Activated naive CD8-positive, alpha-beta T cell treated with anti-CD3 and anti-CD28 coated beads for 36 hours (primary cell): ENCODE results near the gene PTPDC1. TPM values are rescaled to one million over a fixed set of nuclear protein-coding genes. Genes with fewer than 3 reads are reported as not detected.

ENCODE experiments used
- DNase-seq: peaks from one replicate; pipeline ENCODE4 v3.0.0; 2021
- H3K27ac Mint-ChIP-seq: one replicate; pipeline ENCODE4 v1.8.0; 2022; ENCODE audit warnings: mild to moderate bottlenecking, moderate library complexity, mixed read lengths
- H3K27me3 Mint-ChIP-seq: one replicate; pipeline ENCODE4 v1.8.0; 2022; ENCODE audit warnings: mild to moderate bottlenecking, mixed read lengths
- H3K36me3 Mint-ChIP-seq: one replicate; pipeline ENCODE4 v1.8.0; 2021; ENCODE audit warnings: mild to moderate bottlenecking, mixed read lengths
- H3K4me1 Mint-ChIP-seq: one replicate; pipeline ENCODE4 v1.8.0; 2021; ENCODE audit warnings: mixed read lengths
- H3K4me3 Mint-ChIP-seq: one replicate; pipeline ENCODE4 v1.8.0; 2022; ENCODE audit warnings: mild to moderate bottlenecking, moderate library complexity, mixed read lengths
- H3K9me3 Mint-ChIP-seq: one replicate; pipeline ENCODE4 v1.8.0; 2022; ENCODE audit warnings: mixed read lengths
- total RNA-seq, 2 experiments: library from RNA; stranded (reverse); gene quantifications; one replicate each; pipeline ENCODE4 v1.2.3, GENCODE V29; 2021

The PTPDC1 gene, protein sequence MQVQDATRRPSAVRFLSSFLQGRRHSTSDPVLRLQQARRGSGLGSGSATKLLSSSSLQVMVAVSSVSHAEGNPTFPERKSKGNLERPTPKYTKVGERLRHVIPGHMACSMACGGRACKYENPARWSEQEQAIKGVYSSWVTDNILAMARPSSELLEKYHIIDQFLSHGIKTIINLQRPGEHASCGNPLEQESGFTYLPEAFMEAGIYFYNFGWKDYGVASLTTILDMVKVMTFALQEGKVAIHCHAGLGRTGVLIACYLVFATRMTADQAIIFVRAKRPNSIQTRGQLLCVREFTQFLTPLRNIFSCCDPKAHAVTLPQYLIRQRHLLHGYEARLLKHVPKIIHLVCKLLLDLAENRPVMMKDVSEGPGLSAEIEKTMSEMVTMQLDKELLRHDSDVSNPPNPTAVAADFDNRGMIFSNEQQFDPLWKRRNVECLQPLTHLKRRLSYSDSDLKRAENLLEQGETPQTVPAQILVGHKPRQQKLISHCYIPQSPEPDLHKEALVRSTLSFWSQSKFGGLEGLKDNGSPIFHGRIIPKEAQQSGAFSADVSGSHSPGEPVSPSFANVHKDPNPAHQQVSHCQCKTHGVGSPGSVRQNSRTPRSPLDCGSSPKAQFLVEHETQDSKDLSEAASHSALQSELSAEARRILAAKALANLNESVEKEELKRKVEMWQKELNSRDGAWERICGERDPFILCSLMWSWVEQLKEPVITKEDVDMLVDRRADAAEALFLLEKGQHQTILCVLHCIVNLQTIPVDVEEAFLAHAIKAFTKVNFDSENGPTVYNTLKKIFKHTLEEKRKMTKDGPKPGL
- 1 to 10 TPM; 5.8 to 6.0 TPM for total RNA-seq

DNA sequence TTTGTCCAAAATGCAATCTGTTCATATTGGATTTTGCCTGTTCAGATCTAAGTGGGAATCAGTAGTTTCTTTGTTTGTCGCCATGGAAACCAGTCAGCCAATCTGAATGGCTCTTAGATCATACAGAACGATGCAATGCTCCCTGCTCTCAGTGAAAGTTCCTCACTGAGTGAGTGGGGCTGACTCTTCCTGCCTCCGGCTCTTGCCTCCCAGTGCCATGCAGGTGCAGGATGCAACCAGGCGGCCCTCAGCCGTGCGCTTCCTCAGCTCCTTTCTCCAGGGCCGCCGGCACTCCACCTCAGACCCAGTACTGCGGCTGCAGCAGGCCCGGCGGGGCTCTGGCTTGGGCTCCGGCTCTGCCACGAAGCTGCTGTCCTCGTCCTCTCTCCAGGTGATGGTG lies at the start of gene PTPDC1:
Gene PTPDC1, plus strand, starts transcription at position 151 of the 400 bp plus-strand sequence. Its CDS starts 67 bp downstream, at position 218.
- H3K4me3 Mint-ChIP-seq: no peak within 1 kb of the TSS
- no peak for DNase-seq
- peaks cover 2% of the 10 kb centered on the region for H3K36me3 Mint-ChIP-seq

DNA sequence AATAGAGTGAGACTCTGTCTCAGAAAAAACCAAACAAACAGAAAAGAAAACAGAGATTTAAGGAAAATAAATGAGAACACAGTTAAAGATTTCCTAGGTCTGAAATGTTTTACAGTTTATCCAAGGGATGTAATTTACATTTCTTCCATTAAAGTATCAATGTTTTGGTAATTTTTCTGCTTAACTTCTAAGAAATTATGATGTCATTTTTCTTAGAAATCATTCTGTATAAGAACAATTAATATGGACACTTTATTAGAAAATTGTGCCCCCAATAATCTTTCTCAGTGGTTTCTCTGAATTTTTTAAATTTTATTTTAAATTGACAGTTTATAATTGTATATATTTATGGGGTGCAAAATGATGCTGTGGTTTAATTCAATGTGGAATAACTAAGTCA lies 49.8 kb upstream of the PTPDC1 start:
- Mint-ChIP-seq H3K9me3 (no peaks in the 10 kb centered on the region), H3K4me3 (no peak overlapping the region), H3K4me1 (peaks cover 22% of the 10 kb centered on the region), H3K27me3 (no peaks in the 10 kb centered on the region), H3K27ac (no peak overlapping the region), H3K36me3 (peaks cover 1% of the 10 kb centered on the region)
- DNase-seq: no peak

More for the DNA sequence above, at the start of gene PTPDC1:
- H3K4me1 Mint-ChIP-seq: peaks cover 6% of the 10 kb centered on the region
- no peak within 1 kb of the TSS for H3K27ac Mint-ChIP-seq
- H3K9me3 Mint-ChIP-seq: no peaks in the 10 kb centered on the region
- no peaks in the 10 kb centered on the region for H3K27me3 Mint-ChIP-seq

DNA sequence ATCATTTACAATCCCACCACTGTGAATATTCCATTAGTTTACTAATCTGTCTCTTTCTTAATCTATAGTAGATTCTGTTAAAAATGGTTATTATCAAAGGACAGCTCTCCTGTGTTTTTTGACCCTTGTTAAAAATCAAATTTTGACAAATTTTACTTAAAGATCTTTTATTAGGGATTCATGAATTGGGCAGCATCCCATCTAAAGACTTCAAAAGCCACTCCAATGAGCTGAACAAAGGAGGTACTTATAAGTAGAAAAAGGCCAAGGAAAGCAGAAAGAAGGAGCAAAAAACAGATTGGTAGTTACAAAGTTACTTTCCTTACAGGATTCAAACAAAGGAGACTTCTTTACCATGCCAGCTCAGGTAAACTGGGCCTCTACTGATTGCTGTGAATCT lies 44.5 kb upstream of the PTPDC1 start:
- no peaks in the 10 kb centered on the region for H3K9me3 Mint-ChIP-seq
- no peak for DNase-seq
- no peaks in the 10 kb centered on the region for H3K27me3 Mint-ChIP-seq
- H3K27ac Mint-ChIP-seq: no peak overlapping the region
- peaks cover 4% of the 10 kb centered on the region for H3K4me1 Mint-ChIP-seq
- peaks cover 9% of the 10 kb centered on the region for H3K36me3 Mint-ChIP-seq
- no peak overlapping the region for H3K4me3 Mint-ChIP-seq

DNA sequence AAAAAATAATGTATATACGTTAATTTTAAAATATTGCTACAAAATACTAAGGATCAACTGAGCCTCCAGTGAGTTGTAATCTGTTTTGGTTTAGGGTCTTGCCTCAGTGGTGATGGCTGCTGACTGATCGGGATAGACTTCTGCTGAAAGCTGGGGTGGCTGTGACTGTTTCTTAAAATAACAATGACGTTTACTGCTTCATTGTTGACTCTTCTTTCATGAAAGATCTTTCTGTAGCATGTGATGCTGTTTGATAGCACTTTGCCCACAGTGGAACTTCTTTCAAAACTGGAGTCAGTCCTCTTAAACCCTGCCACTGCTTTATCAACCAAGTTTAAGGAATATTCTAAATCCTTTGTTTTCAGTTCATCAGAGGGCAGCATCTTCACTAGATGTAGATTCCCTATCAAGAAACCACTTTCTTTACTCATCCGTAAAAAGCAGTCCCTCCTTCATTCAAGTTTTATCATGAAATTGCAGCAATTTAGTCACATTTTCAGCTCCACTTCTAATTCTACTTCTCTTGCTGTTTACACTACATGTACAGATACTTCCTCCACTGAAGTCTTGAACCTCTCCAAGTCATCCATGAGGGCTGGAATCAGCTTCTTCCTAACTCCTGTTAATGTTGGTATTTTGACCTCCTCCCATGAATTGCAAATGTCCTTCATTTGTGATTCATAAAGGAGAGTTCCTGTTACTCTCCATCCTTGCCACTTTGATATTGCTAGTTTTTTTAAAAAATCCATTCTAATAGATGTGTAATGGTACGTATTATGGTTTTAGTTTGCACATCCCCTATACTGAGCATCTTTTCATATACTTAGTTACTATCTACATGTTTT lies 41.5 kb upstream of the PTPDC1 start:
- Mint-ChIP-seq H3K27me3 (no peaks in the 10 kb centered on the region), H3K9me3 (no peaks in the 10 kb centered on the region), H3K27ac (no peak overlapping the region), H3K4me1 (no peaks in the 10 kb centered on the region), H3K4me3 (no peak overlapping the region), H3K36me3 (peaks cover 17% of the 10 kb centered on the region)
- DNase-seq: no peak

DNA sequence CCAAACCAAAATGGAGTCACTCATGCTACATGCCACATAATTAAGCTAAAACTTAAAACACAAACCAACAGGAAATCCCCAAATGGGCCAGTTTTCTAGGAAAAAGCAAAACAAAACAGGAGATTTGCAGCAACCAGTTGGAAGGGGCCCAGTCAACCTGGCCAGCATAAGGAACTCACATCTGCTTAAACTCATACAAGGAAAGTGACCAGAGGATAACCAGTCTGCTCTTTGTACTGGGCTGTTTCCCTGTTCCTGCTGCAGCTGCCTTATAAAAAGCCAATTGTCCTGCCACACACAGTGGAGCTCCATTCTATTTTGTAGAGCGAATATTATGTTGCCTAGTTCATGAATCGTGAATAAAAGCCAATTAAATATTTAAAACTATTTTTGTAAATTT lies 29.5 kb upstream of the PTPDC1 start:
- Mint-ChIP-seq H3K36me3 (peaks cover 12% of the 10 kb centered on the region), H3K9me3 (peaks cover 3% of the 10 kb centered on the region), H3K27me3 (no peaks in the 10 kb centered on the region), H3K4me1 (peaks cover 2% of the 10 kb centered on the region), H3K4me3 (no peak overlapping the region), H3K27ac (no peak overlapping the region)
- no peak for DNase-seq

DNA sequence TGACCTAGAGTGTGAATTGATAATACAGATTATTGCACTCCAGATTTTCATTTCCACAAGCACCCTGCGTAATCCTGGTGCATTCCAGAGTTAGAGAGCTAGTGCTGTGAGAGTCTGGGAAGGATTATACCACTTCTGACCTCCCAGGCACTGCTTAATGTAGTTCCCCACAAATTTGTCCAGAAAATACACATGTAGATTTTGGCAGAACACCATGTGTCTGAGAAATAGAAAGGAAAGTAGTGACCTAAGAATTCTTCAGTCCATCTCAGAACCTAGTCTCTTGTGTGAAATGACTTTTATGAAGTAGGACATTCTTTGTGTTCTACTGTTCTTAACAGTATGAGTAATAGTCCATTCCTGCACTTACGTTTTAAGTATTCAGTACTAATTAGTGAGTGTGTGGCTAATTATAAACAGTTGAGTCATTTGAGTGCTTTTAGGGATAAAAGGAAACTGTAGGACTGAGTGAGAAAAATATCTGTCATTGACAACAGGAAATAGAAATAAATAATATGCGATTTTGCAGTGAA lies 27.8 kb upstream of the PTPDC1 start:
- Mint-ChIP-seq H3K27me3 (no peaks in the 10 kb centered on the region), H3K4me3 (no peak overlapping the region), H3K9me3 (peaks cover 6% of the 10 kb centered on the region), H3K36me3 (peaks cover 15% of the 10 kb centered on the region), H3K4me1 (peaks cover 2% of the 10 kb centered on the region), H3K27ac (no peak overlapping the region)
- DNase-seq: no peak

DNA sequence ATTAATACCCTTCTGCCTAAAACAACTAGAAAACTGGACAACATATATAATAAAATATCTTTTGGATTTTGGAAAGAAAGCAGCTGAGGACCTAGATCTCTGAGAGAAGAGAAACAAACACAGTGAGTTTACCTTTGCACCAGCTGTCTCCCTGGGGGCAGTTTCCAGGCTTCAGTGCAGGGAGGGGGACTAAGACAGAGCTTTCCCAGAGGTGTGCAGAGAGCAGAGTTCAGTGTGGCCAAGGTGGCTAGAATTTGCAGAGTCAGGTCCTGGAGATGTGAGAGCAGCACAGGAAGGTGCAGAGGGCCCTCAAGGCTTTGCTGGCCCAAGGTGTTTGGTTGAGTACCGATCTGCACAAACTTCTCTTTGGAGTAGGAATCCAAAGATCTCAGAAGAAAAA lies 26.3 kb upstream of the PTPDC1 start:
- Mint-ChIP-seq H3K36me3 (peaks cover 21% of the 10 kb centered on the region), H3K4me3 (no peak overlapping the region), H3K27me3 (no peaks in the 10 kb centered on the region), H3K9me3 (peaks cover 9% of the 10 kb centered on the region), H3K4me1 (peaks cover 2% of the 10 kb centered on the region), H3K27ac (no peak overlapping the region)
- no peak for DNase-seq

DNA sequence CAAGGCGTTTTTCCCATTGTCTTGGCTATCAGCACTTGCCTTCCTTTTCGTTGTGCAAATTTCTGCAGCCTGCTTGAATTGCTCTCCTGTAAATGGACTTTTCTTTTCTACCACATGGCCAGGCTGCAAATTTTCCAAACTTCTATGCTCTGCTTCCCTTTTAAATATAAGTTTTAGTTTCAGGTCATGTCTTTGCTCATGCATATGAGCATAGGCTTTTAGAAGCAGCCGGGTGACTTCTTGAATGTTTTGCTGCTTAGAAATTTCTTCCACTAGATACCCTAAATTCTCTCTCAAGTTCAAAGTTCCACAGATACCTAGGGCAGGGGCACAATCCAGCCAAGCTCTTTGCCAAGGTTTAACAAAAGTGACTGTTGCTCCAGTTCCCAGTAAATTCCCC lies 22.4 kb upstream of the PTPDC1 start:
- Mint-ChIP-seq H3K4me1 (peaks cover 2% of the 10 kb centered on the region), H3K27ac (no peak overlapping the region)
- no peak for DNase-seq

DNA sequence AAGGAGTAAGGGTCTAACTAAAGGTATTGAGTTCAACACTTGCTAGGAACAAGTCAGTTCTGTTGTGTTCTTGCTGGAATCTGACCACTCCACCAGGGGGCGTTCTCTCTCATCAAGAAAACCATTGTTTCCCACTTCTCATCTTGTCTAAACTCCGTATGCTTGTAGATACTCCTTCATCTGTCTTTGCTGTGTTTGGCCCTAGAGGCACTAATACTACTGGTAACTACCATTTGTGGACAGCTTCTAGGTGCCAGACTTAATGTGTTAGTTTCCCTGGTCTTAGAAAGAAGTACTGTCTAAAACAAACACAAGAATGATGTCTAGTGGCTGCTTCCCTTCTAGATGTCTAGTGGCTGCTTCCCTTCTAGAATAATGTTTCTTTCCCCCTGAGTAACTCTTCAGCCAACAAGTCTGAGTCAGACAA lies 18.7 kb upstream of the PTPDC1 start:
- no peak overlapping the region for H3K27ac Mint-ChIP-seq
- peak; percentile 54 for DNase-seq
- no peaks in the 10 kb centered on the region for H3K27me3 Mint-ChIP-seq
- no peak overlapping the region for H3K4me3 Mint-ChIP-seq
- H3K36me3 Mint-ChIP-seq: peaks cover 9% of the 10 kb centered on the region
- H3K4me1 Mint-ChIP-seq: peaks cover 2% of the 10 kb centered on the region
- H3K9me3 Mint-ChIP-seq: peaks cover 8% of the 10 kb centered on the region

More for the DNA sequence above, 22.4 kb upstream of the PTPDC1 start:
- H3K27me3 Mint-ChIP-seq: no peaks in the 10 kb centered on the region
- no peak overlapping the region for H3K4me3 Mint-ChIP-seq
- H3K36me3 Mint-ChIP-seq: peaks cover 21% of the 10 kb centered on the region
- peaks cover 9% of the 10 kb centered on the region for H3K9me3 Mint-ChIP-seq

DNA sequence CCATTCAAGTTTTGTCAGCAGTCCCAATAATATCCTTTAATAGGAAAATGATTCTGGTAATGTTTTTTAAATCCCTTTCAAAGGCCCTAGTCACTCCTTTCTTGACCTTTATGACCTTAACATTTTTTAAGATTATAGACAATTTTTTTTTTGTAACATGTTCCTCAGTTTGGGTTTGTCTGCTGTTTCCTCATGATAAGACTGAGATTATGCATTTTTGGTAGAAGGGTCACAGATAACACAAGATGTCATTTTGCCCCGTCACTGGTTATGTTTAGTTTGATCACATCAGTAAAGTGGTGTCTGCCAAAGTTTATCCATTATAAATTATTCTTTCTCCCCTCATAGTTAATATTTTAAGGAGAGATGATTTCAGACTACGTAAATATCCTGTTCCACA lies 16.0 kb upstream of the PTPDC1 start:
- no peaks in the 10 kb centered on the region for H3K27me3 Mint-ChIP-seq
- H3K4me3 Mint-ChIP-seq: no peak overlapping the region
- peaks cover 2% of the 10 kb centered on the region for H3K4me1 Mint-ChIP-seq
- peaks cover 18% of the 10 kb centered on the region for H3K36me3 Mint-ChIP-seq
- H3K9me3 Mint-ChIP-seq: no peaks in the 10 kb centered on the region
- DNase-seq: no peak
- H3K27ac Mint-ChIP-seq: no peak overlapping the region

DNA sequence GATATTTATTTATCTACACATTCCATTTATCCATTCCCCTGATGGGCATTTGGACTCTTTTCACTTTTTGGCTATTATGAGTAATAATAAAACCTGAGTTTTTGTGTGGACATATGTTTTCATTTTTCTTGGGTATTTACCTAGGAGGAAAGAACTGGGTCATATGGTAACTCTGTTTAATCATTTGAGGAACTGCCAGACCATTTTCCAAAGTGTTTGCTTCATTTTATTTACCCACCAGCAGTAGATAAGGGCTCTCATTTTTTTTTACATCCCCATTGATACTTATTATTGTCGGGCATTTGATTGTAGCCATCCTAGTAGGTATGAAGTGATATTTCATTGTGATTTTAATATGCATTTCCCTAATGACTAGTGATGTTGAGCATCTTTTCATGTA lies 7.7 kb upstream of the PTPDC1 start:
- peaks cover 15% of the 10 kb centered on the region for H3K36me3 Mint-ChIP-seq

DNA sequence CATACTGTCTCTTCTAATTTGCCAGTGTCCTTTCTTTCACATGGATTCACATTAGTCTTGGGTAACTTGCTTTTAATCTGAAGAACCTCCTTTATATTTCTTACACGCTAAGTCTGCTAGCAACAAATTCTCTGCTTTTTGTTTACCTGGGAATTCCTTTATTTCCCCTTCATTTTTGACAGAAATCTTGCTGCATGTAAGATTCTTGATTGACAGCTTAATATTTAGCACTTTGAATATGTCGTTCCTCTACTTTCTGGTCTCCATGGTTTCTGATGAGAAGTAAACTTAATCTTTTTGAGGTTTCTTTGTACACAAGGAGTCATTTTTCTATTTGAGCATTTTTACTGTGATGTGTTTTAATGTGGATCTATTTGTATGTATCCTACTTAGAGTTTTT lies 6.2 kb upstream of the PTPDC1 start:
- Mint-ChIP-seq H3K4me1 (peaks cover under 1% of the 10 kb centered on the region), H3K4me3 (no peak overlapping the region), H3K27me3 (no peaks in the 10 kb centered on the region), H3K27ac (no peak overlapping the region), H3K36me3 (peaks cover 7% of the 10 kb centered on the region), H3K9me3 (no peaks in the 10 kb centered on the region)
- DNase-seq: no peak

More for the DNA sequence above, 7.7 kb upstream of the PTPDC1 start:
- Mint-ChIP-seq H3K27me3 (no peaks in the 10 kb centered on the region), H3K4me1 (no peaks in the 10 kb centered on the region), H3K27ac (no peak overlapping the region), H3K9me3 (no peaks in the 10 kb centered on the region), H3K4me3 (no peak overlapping the region)
- no peak for DNase-seq

DNA sequence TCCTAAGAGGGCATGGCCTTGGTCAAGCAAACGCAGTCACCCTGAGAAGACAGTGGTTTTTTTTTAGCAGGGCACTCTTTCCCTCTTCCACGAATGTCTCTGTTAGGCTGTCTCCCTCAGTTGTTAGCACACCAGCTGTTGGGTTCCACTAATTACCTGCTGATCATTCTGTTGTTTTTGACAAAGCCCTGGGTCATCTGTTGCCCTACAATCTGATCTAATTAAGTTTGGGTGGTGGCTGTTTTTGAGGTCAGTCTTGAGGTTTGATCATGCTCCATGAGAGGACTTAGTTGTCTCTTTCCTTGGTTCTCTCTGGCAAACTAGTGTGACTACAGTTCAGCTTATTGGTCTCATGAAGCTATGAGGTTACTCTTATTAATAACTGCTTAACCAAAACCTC lies 5.0 kb upstream of the PTPDC1 start:
- peaks cover 7% of the 10 kb centered on the region for H3K36me3 Mint-ChIP-seq
- no peaks in the 10 kb centered on the region for H3K9me3 Mint-ChIP-seq
- H3K4me1 Mint-ChIP-seq: peaks cover 6% of the 10 kb centered on the region
- no peak for DNase-seq
- no peak overlapping the region for H3K27ac Mint-ChIP-seq
- no peak overlapping the region for H3K4me3 Mint-ChIP-seq
- H3K27me3 Mint-ChIP-seq: no peaks in the 10 kb centered on the region

DNA sequence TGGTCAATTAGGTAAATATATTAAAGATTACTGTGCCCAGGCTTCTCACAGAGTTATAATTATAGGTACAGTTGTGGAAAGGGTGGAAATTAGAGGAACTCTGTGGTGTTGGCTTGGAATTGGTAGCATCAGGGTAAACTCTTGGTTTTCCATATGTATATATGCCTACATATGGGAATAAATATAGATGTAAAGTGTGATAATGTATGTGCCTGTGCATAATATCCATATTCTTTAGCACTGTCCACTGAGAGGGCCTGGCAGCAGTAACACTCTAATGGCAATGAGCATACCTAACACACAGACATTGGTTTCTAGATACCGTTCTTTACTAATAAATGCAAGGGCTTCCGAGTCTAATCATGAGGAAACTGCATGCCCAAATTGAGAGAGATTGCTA lies 4.0 kb upstream of the PTPDC1 start:
- Mint-ChIP-seq H3K4me3 (no peak overlapping the region), H3K4me1 (peaks cover 6% of the 10 kb centered on the region), H3K9me3 (no peaks in the 10 kb centered on the region), H3K27ac (no peak overlapping the region), H3K27me3 (no peaks in the 10 kb centered on the region), H3K36me3 (peaks cover 7% of the 10 kb centered on the region)
- DNase-seq: no peak

DNA sequence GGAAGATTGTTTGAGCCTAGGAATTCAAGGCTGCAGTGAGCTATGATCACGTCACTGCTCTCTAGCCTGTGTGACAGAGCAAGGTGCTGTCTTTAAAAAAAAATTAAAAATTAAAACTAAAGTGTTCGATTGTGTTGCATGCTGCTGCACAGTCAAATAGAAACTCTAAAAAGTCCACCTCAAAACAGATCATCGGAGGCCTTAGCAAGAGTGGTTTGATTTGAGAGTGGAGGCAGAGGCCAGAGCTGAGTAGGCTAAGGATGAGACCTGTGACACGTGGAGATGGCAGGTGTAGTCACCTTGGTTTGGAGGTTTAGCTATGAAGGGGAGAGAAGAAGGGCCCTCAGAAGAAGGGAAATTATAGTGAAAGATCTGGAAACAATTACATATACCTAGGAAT lies 2.8 kb upstream of the PTPDC1 start:
- Mint-ChIP-seq H3K9me3 (no peaks in the 10 kb centered on the region), H3K27me3 (no peaks in the 10 kb centered on the region), H3K4me3 (no peak overlapping the region), H3K36me3 (peaks cover 7% of the 10 kb centered on the region), H3K4me1 (peaks cover 6% of the 10 kb centered on the region), H3K27ac (no peak overlapping the region)
- no peak for DNase-seq
